HepG2 (cell line): Measurements from ENCODE around the gene IER2. TPM values are rescaled to one million over a fixed set of nuclear protein-coding genes. Genes with fewer than 3 reads are reported as not detected.

Experiments used
- ETV5 ChIP-seq: IDR thresholded peaks from 2 replicates; pipeline ENCODE4 v1.6.1; 2018; ENCODE audit warnings: missing biosample characterization, missing genetic modification reagents, inconsistent platforms, borderline replicate concordance
- GFI1 ChIP-seq: sonication (generic); formaldehyde crosslinking; IDR thresholded peaks from 2 replicates; pipeline ENCODE4 v1.5.0; 2020; ENCODE audit warnings: missing genetic modification reagents, mild to moderate bottlenecking, borderline replicate concordance
- NAIF1 ChIP-seq: sonication (generic); formaldehyde crosslinking; IDR thresholded peaks from 2 replicates; pipeline ENCODE4 v1.5.0; 2020; ENCODE audit warnings: mild to moderate bottlenecking, missing genetic modification reagents, borderline replicate concordance
- NFKBIZ ChIP-seq: IDR thresholded peaks from 2 replicates; pipeline ENCODE4 v1.6.1; 2018; ENCODE audit warnings: missing genetic modification reagents, missing compliant biosample characterization
- SALL1 ChIP-seq: sonication (generic); formaldehyde crosslinking; IDR thresholded peaks from 2 replicates; pipeline ENCODE4 v1.8.0; 2022; ENCODE audit warnings: mild to moderate bottlenecking, missing genetic modification reagents
- SKI ChIP-seq: fragments of 450-650 bp; IDR thresholded peaks from one replicate; pipeline ENCODE4 v1.6.1; 2018; ENCODE audit warnings: mild to moderate bottlenecking; ENCODE audit not compliant: partially characterized antibody
- ZNF160 ChIP-seq: sonication (generic); formaldehyde crosslinking; IDR thresholded peaks from 2 replicates; pipeline ENCODE4 v1.8.0; 2022; ENCODE audit warnings: mild to moderate bottlenecking, inconsistent platforms, missing genetic modification reagents
- ZNF296 ChIP-seq: sonication (generic); formaldehyde crosslinking; conservative IDR thresholded peaks from 2 replicates; pipeline ENCODE4 v1.5.0; 2020; ENCODE audit warnings: mild to moderate bottlenecking, missing genetic modification reagents
- ZNF501 ChIP-seq: sonication (generic); formaldehyde crosslinking; IDR thresholded peaks from 2 replicates; pipeline ENCODE4 v1.5.1; 2020; ENCODE audit warnings: mild to moderate bottlenecking, moderate library complexity, missing genetic modification reagents
- ZNF572 ChIP-seq: sonication (generic); formaldehyde crosslinking; IDR thresholded peaks from 2 replicates; pipeline ENCODE4 v1.5.1; 2020; ENCODE audit warnings: mild to moderate bottlenecking, missing genetic modification reagents
- ZNF616 ChIP-seq: sonication (generic); formaldehyde crosslinking; IDR thresholded peaks from 2 replicates; pipeline ENCODE4 v1.5.0; 2020; ENCODE audit warnings: low read depth, mild to moderate bottlenecking, missing genetic modification reagents
- ZNF619 ChIP-seq: sonication (generic); formaldehyde crosslinking; IDR thresholded peaks from 2 replicates; pipeline ENCODE4 v1.4.0; 2020; ENCODE audit warnings: mild to moderate bottlenecking, missing genetic modification reagents
- ZNF776 ChIP-seq: sonication (generic); formaldehyde crosslinking; IDR thresholded peaks from 2 replicates; pipeline ENCODE4 v1.4.0; 2020; ENCODE audit warnings: mild to moderate bottlenecking, missing genetic modification reagents
- ZNF816 ChIP-seq: sonication (generic); formaldehyde crosslinking; IDR thresholded peaks from 2 replicates; pipeline ENCODE4 v1.8.0; 2022; ENCODE audit warnings: missing genetic modification reagents, mild to moderate bottlenecking, borderline replicate concordance
- ZNF879 ChIP-seq: sonication (generic); formaldehyde crosslinking; IDR thresholded peaks from 2 replicates; pipeline ENCODE4 v1.8.1; 2023; ENCODE audit warnings: missing genetic modification reagents
- polyA plus RNA-seq, 8 experiments: library from polyadenylated mRNA; depleted of rRNA in 3 of 8; stranded (reverse) in 7 of 8; unstranded in 1 of 8; fragments of >200 nt; fragmentation: Illumina TruSeq in 4 of 8; extraction: Trizol in 4 of 8; gene quantifications; 2 replicates each; pipeline versions ENCODE4 v1.2.1 to v1.2.3, GENCODE V29; 2011 to 2016; ENCODE audit warnings: low read depth in 4 of 8, missing spikeins in 1 of 8, mixed read lengths in 1 of 8; ENCODE audit not compliant: insufficient read depth in 1 of 8
- total RNA-seq, 5 experiments: library from RNA; depleted of rRNA; stranded (reverse); fragments of >200 nt; fragmentation: Illumina TruSeq; extraction: Trizol; gene quantifications; 2 replicates each; pipeline ENCODE4 v1.2.3, GENCODE V29; 2016; ENCODE audit warnings: low read depth in 1 of 5
- TF ChIP-seq, protein P1 (sequence below): sonication (generic); formaldehyde crosslinking; IDR thresholded peaks from 2 replicates; pipeline ENCODE4 v1.4.0; 2020; ENCODE audit warnings: missing genetic modification reagents, borderline replicate concordance
- TF ChIP-seq, protein P2 (sequence below): sonication (generic); formaldehyde crosslinking; conservative IDR thresholded peaks from 2 replicates; pipeline ENCODE4 v1.5.0; 2020; ENCODE audit warnings: missing genetic modification reagents
- TF ChIP-seq, protein P3 (sequence below), 2 experiments: fragments of 450-650 bp in 1 of 2; sonication (generic) in 1 of 2; formaldehyde crosslinking; IDR thresholded peaks; 2 replicates each; pipeline versions ENCODE4 v1.5.0 to v1.8.0; 2020 to 2022; ENCODE audit warnings: mild to moderate bottlenecking in 1 of 2, missing genetic modification reagents in 1 of 2
- TF ChIP-seq, protein P4 (sequence below): sonication (generic); formaldehyde crosslinking; IDR thresholded peaks from 2 replicates; pipeline ENCODE4 v1.4.0; 2020; ENCODE audit warnings: missing genetic modification reagents, borderline replicate concordance

IER2 gene
- total and polyA plus RNA-seq, 2 of the 13 experiments (the other 11 are each of a cell fraction or from before 2014, with no cell fraction given): 10.1 to 14.3 TPM

DNA sequence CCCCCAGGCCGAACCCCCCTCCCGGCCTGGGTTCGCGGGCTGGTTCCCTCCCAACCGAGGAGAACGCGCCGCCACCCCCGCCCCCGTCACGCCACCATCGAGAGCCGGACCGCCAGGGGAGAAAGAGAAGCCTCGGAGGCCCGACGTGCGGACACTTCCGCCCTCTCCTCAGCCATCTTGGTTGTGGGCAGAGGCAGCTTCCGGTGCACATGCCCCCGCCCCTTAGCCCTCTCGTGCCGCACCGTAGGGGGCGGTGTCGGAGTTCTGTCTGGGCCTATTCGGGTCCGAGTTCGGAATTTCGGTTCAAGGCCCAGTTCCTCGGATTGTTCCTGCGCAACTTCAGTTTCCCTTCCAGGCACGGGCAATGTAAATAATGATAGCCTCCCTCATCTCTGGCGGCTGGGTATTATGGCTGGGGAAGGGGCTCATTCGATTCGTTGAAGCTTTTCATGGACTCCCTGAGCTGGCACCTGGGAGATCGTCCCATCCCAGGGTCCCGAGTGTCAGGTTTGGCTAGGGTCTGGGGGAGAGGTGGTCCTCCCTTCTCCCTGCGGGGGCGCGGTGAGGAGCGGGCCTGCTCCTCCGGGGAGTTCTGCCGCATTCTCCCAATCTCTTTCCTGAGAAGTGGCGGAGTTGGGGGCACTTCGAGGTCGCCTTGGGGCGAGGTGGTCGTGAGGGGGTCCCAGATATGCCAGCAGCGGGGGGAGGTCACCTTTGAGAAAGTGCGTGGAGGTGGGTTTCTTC, at the start of gene IER2, which contains the start of gene STX10 (continued):
- TF ChIP-seq, protein P1, sequence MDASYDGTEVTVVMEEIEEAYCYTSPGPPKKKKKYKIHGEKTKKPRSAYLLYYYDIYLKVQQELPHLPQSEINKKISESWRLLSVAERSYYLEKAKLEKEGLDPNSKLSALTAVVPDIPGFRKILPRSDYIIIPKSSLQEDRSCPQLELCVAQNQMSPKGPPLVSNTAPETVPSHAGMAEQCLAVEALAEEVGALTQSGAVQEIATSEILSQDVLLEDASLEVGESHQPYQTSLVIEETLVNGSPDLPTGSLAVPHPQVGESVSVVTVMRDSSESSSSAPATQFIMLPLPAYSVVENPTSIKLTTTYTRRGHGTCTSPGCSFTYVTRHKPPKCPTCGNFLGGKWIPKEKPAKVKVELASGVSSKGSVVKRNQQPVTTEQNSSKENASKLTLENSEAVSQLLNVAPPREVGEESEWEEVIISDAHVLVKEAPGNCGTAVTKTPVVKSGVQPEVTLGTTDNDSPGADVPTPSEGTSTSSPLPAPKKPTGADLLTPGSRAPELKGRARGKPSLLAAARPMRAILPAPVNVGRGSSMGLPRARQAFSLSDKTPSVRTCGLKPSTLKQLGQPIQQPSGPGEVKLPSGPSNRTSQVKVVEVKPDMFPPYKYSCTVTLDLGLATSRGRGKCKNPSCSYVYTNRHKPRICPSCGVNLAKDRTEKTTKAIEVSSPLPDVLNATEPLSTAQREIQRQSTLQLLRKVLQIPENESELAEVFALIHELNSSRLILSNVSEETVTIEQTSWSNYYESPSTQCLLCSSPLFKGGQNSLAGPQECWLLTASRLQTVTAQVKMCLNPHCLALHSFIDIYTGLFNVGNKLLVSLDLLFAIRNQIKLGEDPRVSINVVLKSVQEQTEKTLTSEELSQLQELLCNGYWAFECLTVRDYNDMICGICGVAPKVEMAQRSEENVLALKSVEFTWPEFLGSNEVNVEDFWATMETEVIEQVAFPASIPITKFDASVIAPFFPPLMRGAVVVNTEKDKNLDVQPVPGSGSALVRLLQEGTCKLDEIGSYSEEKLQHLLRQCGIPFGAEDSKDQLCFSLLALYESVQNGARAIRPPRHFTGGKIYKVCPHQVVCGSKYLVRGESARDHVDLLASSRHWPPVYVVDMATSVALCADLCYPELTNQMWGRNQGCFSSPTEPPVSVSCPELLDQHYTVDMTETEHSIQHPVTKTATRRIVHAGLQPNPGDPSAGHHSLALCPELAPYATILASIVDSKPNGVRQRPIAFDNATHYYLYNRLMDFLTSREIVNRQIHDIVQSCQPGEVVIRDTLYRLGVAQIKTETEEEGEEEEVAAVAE (CRISPR knock-in tag): peak; percentile 54; the same call in 1 of the 2 replicates
- TF ChIP-seq NAIF1 (CRISPR knock-in tag): peak; percentile 73; the same call in 1 of the 2 replicates
- peak; percentile 88 for TF ChIP-seq ZNF501 (CRISPR knock-in tag)
- peak; percentile 93 for TF ChIP-seq SALL1 (CRISPR knock-in tag)
- no peak for TF ChIP-seq ZNF616 (CRISPR knock-in tag)
- no peak for TF ChIP-seq ZNF879
- TF ChIP-seq, protein P2, sequence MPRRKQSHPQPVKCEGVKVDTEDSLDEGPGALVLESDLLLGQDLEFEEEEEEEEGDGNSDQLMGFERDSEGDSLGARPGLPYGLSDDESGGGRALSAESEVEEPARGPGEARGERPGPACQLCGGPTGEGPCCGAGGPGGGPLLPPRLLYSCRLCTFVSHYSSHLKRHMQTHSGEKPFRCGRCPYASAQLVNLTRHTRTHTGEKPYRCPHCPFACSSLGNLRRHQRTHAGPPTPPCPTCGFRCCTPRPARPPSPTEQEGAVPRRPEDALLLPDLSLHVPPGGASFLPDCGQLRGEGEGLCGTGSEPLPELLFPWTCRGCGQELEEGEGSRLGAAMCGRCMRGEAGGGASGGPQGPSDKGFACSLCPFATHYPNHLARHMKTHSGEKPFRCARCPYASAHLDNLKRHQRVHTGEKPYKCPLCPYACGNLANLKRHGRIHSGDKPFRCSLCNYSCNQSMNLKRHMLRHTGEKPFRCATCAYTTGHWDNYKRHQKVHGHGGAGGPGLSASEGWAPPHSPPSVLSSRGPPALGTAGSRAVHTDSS (CRISPR knock-in tag): 0 out of 2 replicates have a peak, but pooled peaks have one; percentile 69
- TF ChIP-seq ETV5 (CRISPR knock-in tag): peak; percentile 96
- no peak; the same call in 1 of the 2 replicates for TF ChIP-seq ZNF619
- TF ChIP-seq SKI: peak; percentile 94
- TF ChIP-seq ZNF572 (CRISPR knock-in tag): peak; percentile 83; the same call in 1 of the 2 replicates
- peak; percentile 77; the same call in 1 of the 2 replicates for TF ChIP-seq ZNF816
- no peak for TF ChIP-seq ZNF296 (CRISPR knock-in tag)
- TF ChIP-seq, protein P3, sequence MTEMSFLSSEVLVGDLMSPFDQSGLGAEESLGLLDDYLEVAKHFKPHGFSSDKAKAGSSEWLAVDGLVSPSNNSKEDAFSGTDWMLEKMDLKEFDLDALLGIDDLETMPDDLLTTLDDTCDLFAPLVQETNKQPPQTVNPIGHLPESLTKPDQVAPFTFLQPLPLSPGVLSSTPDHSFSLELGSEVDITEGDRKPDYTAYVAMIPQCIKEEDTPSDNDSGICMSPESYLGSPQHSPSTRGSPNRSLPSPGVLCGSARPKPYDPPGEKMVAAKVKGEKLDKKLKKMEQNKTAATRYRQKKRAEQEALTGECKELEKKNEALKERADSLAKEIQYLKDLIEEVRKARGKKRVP (CRISPR knock-in tag; IDR thresholded peaks at IDR 0.05): peak in 1 of 2 experiments; percentile 59; a peak in 1 of 4 replicates
- TF ChIP-seq NFKBIZ (CRISPR knock-in tag): peak; percentile 84; the same call in 1 of the 2 replicates
- peak; percentile 82 for TF ChIP-seq GFI1 (CRISPR knock-in tag)
- peak; percentile 15; the same call in 1 of the 2 replicates for TF ChIP-seq ZNF776 (CRISPR knock-in tag)
- TF ChIP-seq, protein P4, sequence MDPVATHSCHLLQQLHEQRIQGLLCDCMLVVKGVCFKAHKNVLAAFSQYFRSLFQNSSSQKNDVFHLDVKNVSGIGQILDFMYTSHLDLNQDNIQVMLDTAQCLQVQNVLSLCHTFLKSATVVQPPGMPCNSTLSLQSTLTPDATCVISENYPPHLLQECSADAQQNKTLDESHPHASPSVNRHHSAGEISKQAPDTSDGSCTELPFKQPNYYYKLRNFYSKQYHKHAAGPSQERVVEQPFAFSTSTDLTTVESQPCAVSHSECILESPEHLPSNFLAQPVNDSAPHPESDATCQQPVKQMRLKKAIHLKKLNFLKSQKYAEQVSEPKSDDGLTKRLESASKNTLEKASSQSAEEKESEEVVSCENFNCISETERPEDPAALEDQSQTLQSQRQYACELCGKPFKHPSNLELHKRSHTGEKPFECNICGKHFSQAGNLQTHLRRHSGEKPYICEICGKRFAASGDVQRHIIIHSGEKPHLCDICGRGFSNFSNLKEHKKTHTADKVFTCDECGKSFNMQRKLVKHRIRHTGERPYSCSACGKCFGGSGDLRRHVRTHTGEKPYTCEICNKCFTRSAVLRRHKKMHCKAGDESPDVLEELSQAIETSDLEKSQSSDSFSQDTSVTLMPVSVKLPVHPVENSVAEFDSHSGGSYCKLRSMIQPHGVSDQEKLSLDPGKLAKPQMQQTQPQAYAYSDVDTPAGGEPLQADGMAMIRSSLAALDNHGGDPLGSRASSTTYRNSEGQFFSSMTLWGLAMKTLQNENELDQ (CRISPR knock-in tag): no peak
- TF ChIP-seq ZNF160 (CRISPR knock-in tag): peak; percentile 22; the same call in 1 of the 2 replicates
